Activated naive CD4-positive, alpha-beta T cell treated with anti-CD3 and anti-CD28 coated beads for 36 hours (primary cell): Measurements from ENCODE around the gene ARID1A. TPM values are rescaled to one million over a fixed set of nuclear protein-coding genes. Genes with fewer than 3 reads are reported as not detected.

Source experiments
- CTCF ChIA-PET: fragments of 350-600 bp; sonication (Branson Sonifier 250); formaldehyde crosslinking; loops from one replicate; lab custom pipeline; 2021; ENCODE audit warnings: antibody characterized with exemption; lab: Charles Lee
- DNase-seq: peaks from one replicate; pipeline ENCODE4 v3.0.0-alpha.2; 2020
- H3K27ac Mint-ChIP-seq: one replicate; pipeline ENCODE4 v1.8.0; 2021; ENCODE audit warnings: mild to moderate bottlenecking, mixed read lengths
- H3K27me3 Mint-ChIP-seq: one replicate; pipeline ENCODE4 v1.8.0; 2021; ENCODE audit warnings: low read depth, mixed read lengths
- H3K36me3 Mint-ChIP-seq: one replicate; pipeline ENCODE4 v1.8.0; 2021; ENCODE audit warnings: low read depth, mixed read lengths
- H3K4me1 Mint-ChIP-seq: one replicate; pipeline ENCODE4 v1.8.0; 2021; ENCODE audit warnings: low read depth, mixed read lengths
- H3K4me3 Mint-ChIP-seq: one replicate; pipeline ENCODE4 v1.8.0; 2021; ENCODE audit warnings: mild to moderate bottlenecking, moderate library complexity, mixed read lengths
- H3K9me3 Mint-ChIP-seq: one replicate; pipeline ENCODE4 v1.8.0; 2021; ENCODE audit warnings: mixed read lengths
- intact Hi-C: fragments of 100-400 bp; cut with micrococcal nuclease; formaldehyde crosslinking; loops from one replicate; pipeline ENCODE4 v1.15.1; 2023
- total RNA-seq, 2 experiments: library from RNA; stranded (reverse); gene quantifications; one replicate each; pipeline ENCODE4 v1.2.3, GENCODE V29; 2021

Gene ARID1A
- total RNA-seq, 2 experiments from 2014 or later, result 65.0 to 65.9 TPM

DNA sequence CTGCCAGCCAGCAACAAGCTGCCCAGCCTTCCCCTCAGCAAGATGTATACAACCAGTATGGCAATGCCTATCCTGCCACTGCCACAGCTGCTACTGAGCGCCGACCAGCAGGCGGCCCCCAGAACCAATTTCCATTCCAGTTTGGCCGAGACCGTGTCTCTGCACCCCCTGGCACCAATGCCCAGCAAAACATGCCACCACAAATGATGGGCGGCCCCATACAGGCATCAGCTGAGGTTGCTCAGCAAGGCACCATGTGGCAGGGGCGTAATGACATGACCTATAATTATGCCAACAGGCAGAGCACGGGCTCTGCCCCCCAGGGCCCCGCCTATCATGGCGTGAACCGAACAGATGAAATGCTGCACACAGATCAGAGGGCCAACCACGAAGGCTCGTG, 78.6 kb downstream of the ARID1A start:
- no peaks in the 10 kb centered on the region for H3K9me3 Mint-ChIP-seq
- CTCF ChIA-PET, result no interaction called here
- H3K27ac Mint-ChIP-seq, result no peak overlapping the region
- H3K36me3 Mint-ChIP-seq, result peaks cover 69% of the 10 kb centered on the region
- H3K27me3 Mint-ChIP-seq, result no peaks in the 10 kb centered on the region
- intact Hi-C loops, result no loop called here
- DNase-seq, result no peak
- H3K4me1 Mint-ChIP-seq, result peaks cover 23% of the 10 kb centered on the region
- H3K4me3 Mint-ChIP-seq, result no peak overlapping the region

DNA sequence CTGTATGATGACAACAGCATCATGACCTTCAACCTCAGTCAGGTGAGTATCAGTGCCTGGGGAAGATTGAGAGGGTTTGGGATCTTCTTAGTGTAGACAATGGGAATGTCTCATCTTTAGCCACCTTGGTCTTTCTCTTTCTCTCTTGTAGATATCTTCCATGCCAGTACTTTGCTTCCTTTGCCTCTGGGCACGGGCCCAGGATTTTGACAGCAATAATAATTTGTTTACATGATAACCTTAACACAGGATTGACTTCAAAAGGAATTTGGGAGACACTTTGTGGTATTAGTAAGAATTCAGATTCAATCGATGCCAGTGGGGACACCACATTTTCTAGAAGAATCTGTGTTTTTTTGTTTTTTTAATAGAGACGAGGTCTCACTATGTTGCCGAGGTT, 79.9 kb downstream of the ARID1A start:
- intact Hi-C loops, result no loop called here

DNA sequence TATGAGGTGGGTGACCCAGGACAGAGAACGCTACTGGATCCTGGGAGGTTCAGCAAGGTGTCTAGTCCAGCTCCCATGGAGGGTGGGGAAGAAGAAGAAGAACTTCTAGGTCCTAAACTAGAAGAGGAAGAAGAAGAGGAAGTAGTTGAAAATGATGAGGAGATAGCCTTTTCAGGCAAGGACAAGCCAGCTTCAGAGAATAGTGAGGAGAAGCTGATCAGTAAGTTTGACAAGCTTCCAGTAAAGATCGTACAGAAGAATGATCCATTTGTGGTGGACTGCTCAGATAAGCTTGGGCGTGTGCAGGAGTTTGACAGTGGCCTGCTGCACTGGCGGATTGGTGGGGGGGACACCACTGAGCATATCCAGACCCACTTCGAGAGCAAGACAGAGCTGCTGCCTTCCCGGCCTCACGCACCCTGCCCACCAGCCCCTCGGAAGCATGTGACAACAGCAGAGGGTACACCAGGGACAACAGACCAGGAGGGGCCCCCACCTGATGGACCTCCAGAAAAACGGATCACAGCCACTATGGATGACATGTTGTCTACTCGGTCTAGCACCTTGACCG, 83.4 kb downstream of the ARID1A start:
- H3K4me3 Mint-ChIP-seq, result no peak overlapping the region
- CTCF ChIA-PET, result interaction anchor here (0.7 to 2.0 kb wide), 2 partner anchors 10 to 17 kb away, joined by 3 to 11 read pairs; no protein-coding TSS in a partner anchor
- no peaks in the 10 kb centered on the region for H3K27me3 Mint-ChIP-seq

More for the DNA sequence above, 79.9 kb downstream of the ARID1A start:
- H3K4me1 Mint-ChIP-seq, result peaks cover 24% of the 10 kb centered on the region
- no peak for DNase-seq
- CTCF ChIA-PET, result no interaction called here
- H3K4me3 Mint-ChIP-seq, result no peak overlapping the region
- H3K9me3 Mint-ChIP-seq, result no peaks in the 10 kb centered on the region
- H3K27ac Mint-ChIP-seq, result peak overlapping the region; percentile 34
- peaks cover 68% of the 10 kb centered on the region for H3K36me3 Mint-ChIP-seq
- no peaks in the 10 kb centered on the region for H3K27me3 Mint-ChIP-seq

DNA sequence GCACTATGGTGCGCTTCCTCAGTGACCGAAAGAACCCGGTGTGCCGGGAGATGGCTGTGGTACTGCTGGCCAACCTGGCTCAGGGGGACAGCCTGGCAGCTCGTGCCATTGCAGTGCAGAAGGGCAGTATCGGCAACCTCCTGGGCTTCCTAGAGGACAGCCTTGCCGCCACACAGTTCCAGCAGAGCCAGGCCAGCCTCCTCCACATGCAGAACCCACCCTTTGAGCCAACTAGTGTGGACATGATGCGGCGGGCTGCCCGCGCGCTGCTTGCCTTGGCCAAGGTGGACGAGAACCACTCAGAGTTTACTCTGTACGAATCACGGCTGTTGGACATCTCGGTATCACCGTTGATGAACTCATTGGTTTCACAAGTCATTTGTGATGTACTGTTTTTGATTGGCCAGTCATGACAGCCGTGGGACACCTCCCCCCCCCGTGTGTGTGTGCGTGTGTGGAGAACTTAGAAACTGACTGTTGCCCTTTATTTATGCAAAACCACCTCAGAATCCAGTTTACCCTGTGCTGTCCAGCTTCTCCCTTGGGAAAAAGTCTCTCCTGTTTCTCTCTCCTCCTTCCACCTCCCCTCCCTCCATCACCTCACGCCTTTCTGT, 84.6 kb downstream of the ARID1A start:
- intact Hi-C loops, result no loop called here
- Mint-ChIP-seq H3K9me3 (no peaks in the 10 kb centered on the region), H3K27me3 (no peaks in the 10 kb centered on the region), H3K4me1 (peaks cover 24% of the 10 kb centered on the region), H3K4me3 (no peak overlapping the region), H3K27ac (peak overlapping the region; percentile 5), H3K36me3 (peaks cover 40% of the 10 kb centered on the region)
- CTCF ChIA-PET, result interaction anchor here (0.6 kb wide), 1 partner anchor 98 kb away, joined by 3 read pairs; no protein-coding TSS in a partner anchor
- DNase-seq, result no peak

More for the DNA sequence above, 83.4 kb downstream of the ARID1A start:
- intact Hi-C loops, result no loop called here
- Mint-ChIP-seq H3K27ac (peak overlapping the region; percentile 0), H3K36me3 (peaks cover 52% of the 10 kb centered on the region), H3K4me1 (peaks cover 15% of the 10 kb centered on the region), H3K9me3 (no peaks in the 10 kb centered on the region)
- no peak for DNase-seq

DNA sequence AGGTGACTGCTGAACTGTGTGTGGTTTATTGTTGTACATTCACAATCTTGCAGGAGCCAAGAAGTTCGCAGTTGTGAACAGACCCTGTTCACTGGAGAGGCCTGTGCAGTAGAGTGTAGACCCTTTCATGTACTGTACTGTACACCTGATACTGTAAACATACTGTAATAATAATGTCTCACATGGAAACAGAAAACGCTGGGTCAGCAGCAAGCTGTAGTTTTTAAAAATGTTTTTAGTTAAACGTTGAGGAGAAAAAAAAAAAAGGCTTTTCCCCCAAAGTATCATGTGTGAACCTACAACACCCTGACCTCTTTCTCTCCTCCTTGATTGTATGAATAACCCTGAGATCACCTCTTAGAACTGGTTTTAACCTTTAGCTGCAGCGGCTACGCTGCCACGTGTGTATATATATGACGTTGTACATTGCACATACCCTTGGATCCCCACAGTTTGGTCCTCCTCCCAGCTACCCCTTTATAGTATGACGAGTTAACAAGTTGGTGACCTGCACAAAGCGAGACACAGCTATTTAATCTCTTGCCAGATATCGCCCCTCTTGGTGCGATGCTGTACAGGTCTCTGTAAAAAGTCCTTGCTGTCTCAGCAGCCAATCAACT, 85.5 kb downstream of the ARID1A start:
- H3K9me3 Mint-ChIP-seq, result no peaks in the 10 kb centered on the region
- DNase-seq, result no peak
- no peaks in the 10 kb centered on the region for H3K27me3 Mint-ChIP-seq
- CTCF ChIA-PET, result interaction anchor here (0.5 to 0.6 kb wide), 3 partner anchors 31 to 172 kb away, joined by 3 to 4 read pairs (median 4); no protein-coding TSS in a partner anchor
- intact Hi-C loops, result loop anchor here (1.0 kb wide), 1 partner anchor 8 kb away; no protein-coding TSS in a partner anchor
- H3K27ac Mint-ChIP-seq, result no peak overlapping the region
- H3K4me1 Mint-ChIP-seq, result peaks cover 31% of the 10 kb centered on the region
- H3K36me3 Mint-ChIP-seq, result peaks cover 35% of the 10 kb centered on the region
- no peak overlapping the region for H3K4me3 Mint-ChIP-seq

DNA sequence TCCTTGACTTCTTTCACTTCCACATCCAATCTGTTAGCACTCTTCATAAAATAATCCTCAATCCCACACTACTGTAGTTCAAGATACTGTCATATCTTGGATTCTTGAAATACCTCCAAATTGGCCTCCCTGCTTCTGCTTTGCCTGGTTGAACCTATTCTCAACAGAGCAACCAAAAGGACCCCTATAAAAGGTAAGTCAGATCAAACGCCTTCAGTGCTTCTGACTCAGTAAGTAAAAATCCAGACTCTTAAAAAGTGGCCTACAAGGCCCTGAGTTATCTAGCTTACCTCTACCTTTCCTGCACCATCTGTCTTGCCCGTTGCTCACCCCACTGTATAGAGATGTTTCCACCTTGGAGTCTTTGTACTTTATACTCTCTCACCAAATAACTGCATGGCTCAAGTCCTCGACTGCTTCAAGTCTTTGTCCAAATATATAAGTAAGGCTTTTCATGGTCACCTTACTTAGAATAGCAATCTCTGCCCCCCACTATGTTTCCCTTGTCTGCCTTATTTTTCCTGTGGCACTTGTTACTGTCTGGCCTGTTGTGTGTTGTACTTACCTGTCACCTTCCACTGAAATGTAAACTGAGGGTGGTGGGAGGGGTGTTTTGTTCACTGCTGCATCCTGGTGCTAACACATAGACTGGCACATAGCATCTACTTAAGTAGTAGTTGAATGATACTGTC, 86.9 kb downstream of the ARID1A start:
- H3K9me3 Mint-ChIP-seq, result no peaks in the 10 kb centered on the region
- peak overlapping the region; percentile 16 for H3K27ac Mint-ChIP-seq
- H3K4me1 Mint-ChIP-seq, result peaks cover 42% of the 10 kb centered on the region
- CTCF ChIA-PET, result interaction anchor here (1.3 kb wide), 1 partner anchor 181 kb away, joined by 3 read pairs; no protein-coding TSS in a partner anchor
- no peak overlapping the region for H3K4me3 Mint-ChIP-seq
- no peak for DNase-seq
- peaks cover 32% of the 10 kb centered on the region for H3K36me3 Mint-ChIP-seq
- intact Hi-C loops, result no loop called here
- no peaks in the 10 kb centered on the region for H3K27me3 Mint-ChIP-seq

DNA sequence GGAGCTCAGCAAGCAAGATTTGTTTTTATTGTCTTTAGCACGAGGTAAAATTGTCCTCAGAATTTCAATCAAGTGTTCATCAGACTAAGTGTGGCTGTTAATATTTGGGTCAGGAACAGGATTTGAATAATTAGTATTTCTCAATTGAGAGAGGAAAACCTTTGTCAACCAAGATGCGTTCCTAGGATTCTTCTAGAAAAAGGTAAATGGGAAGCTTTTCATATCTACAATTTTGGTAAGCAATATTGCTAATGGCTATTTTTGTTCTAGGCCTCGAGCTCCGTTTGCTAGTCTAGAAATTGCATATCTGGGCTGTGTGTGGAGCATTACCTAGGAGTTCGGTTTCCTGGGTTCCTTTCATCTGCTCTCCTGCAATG, 87.8 kb downstream of the ARID1A start:
- H3K27ac Mint-ChIP-seq, result no peak overlapping the region
- H3K9me3 Mint-ChIP-seq, result no peaks in the 10 kb centered on the region
- H3K27me3 Mint-ChIP-seq, result no peaks in the 10 kb centered on the region
- peaks cover 25% of the 10 kb centered on the region for H3K36me3 Mint-ChIP-seq
- intact Hi-C loops, result no loop called here
- peaks cover 42% of the 10 kb centered on the region for H3K4me1 Mint-ChIP-seq
- H3K4me3 Mint-ChIP-seq, result no peak overlapping the region
- CTCF ChIA-PET, result interaction anchor here (1.3 kb wide), 1 partner anchor 182 kb away, joined by 3 read pairs; no protein-coding TSS in a partner anchor
- DNase-seq, result no peak

DNA sequence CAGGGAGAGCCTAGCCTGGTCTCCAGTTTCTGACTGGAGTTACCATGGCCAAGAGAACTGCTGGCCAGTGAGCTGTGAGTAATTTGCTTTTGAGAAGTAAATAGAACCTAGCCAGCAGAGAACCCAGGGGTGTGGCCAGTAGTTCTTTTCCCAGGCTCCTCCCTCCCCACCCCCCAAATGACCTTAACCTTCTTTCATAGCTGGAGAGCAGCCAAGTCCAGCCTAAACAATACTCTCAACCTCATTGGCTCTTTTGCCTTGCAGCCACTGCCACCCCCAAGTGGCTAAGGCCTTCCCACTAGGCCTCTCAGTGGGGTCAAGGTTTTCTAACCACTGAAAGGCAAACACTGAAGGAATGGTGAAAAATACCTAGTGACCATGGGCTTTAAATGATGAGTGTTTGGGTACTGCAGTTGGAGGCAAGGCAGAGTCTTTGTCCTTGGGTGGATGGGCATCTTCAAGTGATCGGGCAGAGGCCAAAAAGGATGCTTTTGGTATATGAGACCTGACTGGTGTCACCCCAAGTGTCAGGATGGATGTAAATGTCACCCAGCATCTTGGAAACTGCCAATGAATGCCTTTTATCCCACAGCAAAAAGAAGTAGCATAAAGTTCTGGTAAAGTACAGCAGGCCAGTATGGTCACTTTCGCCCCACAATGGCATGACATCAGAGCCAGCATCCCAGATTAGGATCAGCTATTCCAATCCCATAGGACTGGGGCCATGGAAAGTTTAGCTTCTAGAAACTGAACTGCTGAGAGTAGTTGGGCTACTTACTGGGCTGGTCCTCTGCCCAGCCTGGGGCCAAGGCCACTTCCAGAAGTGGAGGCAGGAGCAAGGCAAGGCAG, 88.4 kb downstream of the ARID1A start:
- Mint-ChIP-seq H3K27me3 (no peaks in the 10 kb centered on the region), H3K9me3 (no peaks in the 10 kb centered on the region), H3K4me1 (peaks cover 39% of the 10 kb centered on the region), H3K4me3 (no peak overlapping the region), H3K27ac (peak overlapping the region; percentile 18), H3K36me3 (peaks cover 19% of the 10 kb centered on the region)
- DNase-seq, result no peak
- intact Hi-C loops, result no loop called here
- CTCF ChIA-PET, result interaction anchor here (1.8 kb wide), 1 partner anchor 107 kb away, joined by 6 read pairs; no protein-coding TSS in a partner anchor

DNA sequence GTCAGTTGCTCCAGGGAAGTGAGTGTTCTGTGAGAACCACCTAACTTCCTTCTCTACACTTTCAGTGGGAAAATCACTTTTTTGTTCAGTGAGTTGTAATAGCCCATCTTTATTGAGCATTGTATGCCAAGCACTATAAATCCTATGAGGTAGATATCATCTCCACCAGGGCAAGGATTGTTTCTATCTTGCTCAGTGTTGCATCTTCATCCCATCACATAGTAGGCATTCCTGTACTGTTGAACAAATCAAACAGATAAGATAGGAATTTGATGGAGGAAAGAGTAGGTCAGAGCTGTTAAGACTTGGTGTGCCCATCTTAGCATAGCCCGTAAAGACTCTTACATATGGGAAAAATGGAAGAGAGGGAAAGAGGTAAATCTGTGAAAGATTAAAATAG, 89.1 kb downstream of the ARID1A start:
- intact Hi-C loops, result loop anchor here (5.0 kb wide), 1 partner anchor 468 kb away; the partner anchor contains the start of gene CD52
- Mint-ChIP-seq H3K27me3 (no peaks in the 10 kb centered on the region), H3K4me1 (peaks cover 43% of the 10 kb centered on the region), H3K36me3 (peaks cover 14% of the 10 kb centered on the region), H3K4me3 (no peak overlapping the region), H3K9me3 (no peaks in the 10 kb centered on the region), H3K27ac (peak overlapping the region; percentile 18)
- DNase-seq, result no peak
- CTCF ChIA-PET, result interaction anchor here (1.8 to 1.9 kb wide), 2 partner anchors 91 to 108 kb away, joined by 5 to 6 read pairs; no protein-coding TSS in a partner anchor

DNA sequence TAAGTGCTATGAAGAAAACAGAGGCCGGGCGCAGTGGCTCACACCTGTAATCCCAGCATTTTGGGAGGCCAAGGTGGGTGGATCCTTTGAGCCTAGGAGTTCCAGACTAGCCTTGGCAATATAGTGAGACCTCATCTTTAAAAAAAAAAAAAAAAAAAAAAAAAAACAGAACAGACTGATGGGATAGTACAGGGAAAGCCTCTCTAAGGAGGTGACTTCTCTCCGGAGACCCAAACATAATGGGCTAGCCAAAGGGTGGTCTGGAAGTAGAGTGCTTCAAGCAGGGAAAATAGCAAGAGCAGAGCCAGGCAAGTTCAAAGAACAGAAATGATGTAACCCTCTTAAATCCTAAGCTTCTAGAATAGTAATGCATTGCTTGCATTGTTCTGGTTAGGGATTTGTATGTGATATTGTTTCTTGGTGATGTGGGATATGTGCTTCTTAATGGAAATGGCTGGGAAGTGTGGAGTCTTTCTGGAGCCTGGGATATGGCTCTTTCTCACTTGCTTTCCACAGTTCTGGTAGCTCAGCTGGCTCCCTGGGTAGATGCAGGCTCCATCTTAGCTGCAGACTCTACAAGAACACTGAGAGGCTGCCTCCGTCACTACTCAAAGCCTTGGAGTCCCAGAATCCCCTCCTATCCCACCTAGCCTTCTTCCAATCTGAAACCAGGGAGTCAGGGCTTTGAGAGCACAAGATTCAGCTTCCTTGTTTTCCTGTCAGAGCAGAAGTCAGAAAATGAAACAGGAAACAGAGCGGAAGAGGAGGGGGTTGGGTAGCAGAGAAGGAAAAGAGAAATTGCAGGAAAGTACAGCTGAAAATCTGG, 90.0 kb downstream of the ARID1A start:
- CTCF ChIA-PET, result interaction anchor here (1.8 to 1.9 kb wide), 2 partner anchors 92 to 109 kb away, joined by 5 to 6 read pairs; no protein-coding TSS in a partner anchor
- H3K36me3 Mint-ChIP-seq, result peaks cover 12% of the 10 kb centered on the region
- H3K4me3 Mint-ChIP-seq, result peak overlapping the region; percentile 83
- DNase-seq, result peak; percentile 25
- no peaks in the 10 kb centered on the region for H3K9me3 Mint-ChIP-seq
- H3K4me1 Mint-ChIP-seq, result peaks cover 49% of the 10 kb centered on the region
- H3K27me3 Mint-ChIP-seq, result no peaks in the 10 kb centered on the region
- intact Hi-C loops, result loop anchor here (2.0 to 5.0 kb wide), 3 partner anchors 15 to 469 kb away; partner anchors contain the start of gene CD52
- peak overlapping the region; percentile 97 for H3K27ac Mint-ChIP-seq
